ENCODE data around the gene CABP4. TPM values are rescaled to one million over a fixed set of nuclear protein-coding genes. Genes with fewer than 3 reads are reported as not detected.

Gene CABP4
- total RNA-seq, 1 donor from 2014 or later: 0.35 TPM

- H3K9me3 Mint-ChIP-seq (ENCODE audit: unreplicated experiment): no peaks in the 10 kb centered on the region
- no peak for DNase-seq (ENCODE audit: extremely low spot score, unreplicated experiment)
- H3K36me3 Mint-ChIP-seq (ENCODE audit: unreplicated experiment): no peaks in the 10 kb centered on the region
- TF ChIP-seq, protein P1, sequence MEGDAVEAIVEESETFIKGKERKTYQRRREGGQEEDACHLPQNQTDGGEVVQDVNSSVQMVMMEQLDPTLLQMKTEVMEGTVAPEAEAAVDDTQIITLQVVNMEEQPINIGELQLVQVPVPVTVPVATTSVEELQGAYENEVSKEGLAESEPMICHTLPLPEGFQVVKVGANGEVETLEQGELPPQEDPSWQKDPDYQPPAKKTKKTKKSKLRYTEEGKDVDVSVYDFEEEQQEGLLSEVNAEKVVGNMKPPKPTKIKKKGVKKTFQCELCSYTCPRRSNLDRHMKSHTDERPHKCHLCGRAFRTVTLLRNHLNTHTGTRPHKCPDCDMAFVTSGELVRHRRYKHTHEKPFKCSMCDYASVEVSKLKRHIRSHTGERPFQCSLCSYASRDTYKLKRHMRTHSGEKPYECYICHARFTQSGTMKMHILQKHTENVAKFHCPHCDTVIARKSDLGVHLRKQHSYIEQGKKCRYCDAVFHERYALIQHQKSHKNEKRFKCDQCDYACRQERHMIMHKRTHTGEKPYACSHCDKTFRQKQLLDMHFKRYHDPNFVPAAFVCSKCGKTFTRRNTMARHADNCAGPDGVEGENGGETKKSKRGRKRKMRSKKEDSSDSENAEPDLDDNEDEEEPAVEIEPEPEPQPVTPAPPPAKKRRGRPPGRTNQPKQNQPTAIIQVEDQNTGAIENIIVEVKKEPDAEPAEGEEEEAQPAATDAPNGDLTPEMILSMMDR (IDR thresholded peaks at IDR 0.05): no peak
- H3K27me3 Mint-ChIP-seq (ENCODE audit: unreplicated experiment): no peaks in the 10 kb centered on the region
- H3K4me3 Mint-ChIP-seq (ENCODE audit: unreplicated experiment): peak overlapping the region; percentile 80
- H3K4me1 Mint-ChIP-seq (ENCODE audit: unreplicated experiment): peaks cover 33% of the 10 kb centered on the region
- no peak overlapping the region for H3K27ac Mint-ChIP-seq (ENCODE audit: unreplicated experiment)
These were observed 12.0 kb downstream of the CABP4 start for GRCh38 chr11:67466962-67467771.

DNA sequence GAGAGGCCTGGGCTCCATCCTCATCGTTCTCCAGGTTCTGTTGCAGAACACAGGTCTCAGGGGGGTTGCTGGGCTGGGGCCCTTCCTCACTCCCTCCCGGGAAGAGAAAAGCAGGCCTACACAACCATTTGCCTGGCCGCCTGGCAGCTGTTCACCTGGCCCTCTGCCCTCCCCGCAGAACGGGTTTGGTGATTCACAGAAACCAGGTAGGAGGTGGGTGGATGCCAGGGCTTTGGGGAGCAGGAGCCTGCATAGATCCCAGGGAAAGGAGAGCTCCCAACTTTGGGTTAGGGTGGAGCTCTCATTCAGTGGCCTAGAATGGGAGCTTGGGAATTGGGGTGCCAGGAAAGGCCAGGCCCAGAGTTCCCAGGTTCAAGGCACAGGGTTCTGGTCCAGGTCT lies 12.9 kb downstream of the CABP4 start:
- Mint-ChIP-seq H3K4me1 (ENCODE audit: unreplicated experiment) (peaks cover 33% of the 10 kb centered on the region), H3K27ac (ENCODE audit: unreplicated experiment) (peak overlapping the region; percentile 57), H3K9me3 (ENCODE audit: unreplicated experiment) (no peaks in the 10 kb centered on the region), H3K27me3 (ENCODE audit: unreplicated experiment) (no peaks in the 10 kb centered on the region), H3K4me3 (ENCODE audit: unreplicated experiment) (peak overlapping the region; percentile 80), H3K36me3 (ENCODE audit: unreplicated experiment) (no peaks in the 10 kb centered on the region)
- TF ChIP-seq, protein P1 (IDR thresholded peaks at IDR 0.05): no peak
- no peak for DNase-seq (ENCODE audit: extremely low spot score, unreplicated experiment)

DNA sequence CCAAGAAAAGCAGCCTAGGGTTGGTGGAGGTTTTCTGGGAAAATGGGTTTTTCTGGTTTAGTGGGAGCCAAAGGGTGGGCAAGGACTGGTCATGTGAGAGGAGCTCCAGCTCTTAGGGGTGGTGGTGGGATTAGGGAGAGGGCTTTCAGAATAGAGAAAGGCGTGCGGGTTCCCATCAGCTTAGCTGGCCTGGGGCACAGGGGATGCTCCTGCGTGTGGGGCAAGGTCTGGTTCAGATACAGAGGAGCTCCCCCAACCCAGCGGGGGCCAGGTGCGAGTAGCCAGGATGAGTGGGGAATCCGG lies 13.3 kb downstream of the CABP4 start:
- Mint-ChIP-seq H3K4me1 (ENCODE audit: unreplicated experiment) (peaks cover 33% of the 10 kb centered on the region), H3K27ac (ENCODE audit: unreplicated experiment) (peak overlapping the region; percentile 57)
- TF ChIP-seq, protein P1 (IDR thresholded peaks at IDR 0.05): no peak

DNA sequence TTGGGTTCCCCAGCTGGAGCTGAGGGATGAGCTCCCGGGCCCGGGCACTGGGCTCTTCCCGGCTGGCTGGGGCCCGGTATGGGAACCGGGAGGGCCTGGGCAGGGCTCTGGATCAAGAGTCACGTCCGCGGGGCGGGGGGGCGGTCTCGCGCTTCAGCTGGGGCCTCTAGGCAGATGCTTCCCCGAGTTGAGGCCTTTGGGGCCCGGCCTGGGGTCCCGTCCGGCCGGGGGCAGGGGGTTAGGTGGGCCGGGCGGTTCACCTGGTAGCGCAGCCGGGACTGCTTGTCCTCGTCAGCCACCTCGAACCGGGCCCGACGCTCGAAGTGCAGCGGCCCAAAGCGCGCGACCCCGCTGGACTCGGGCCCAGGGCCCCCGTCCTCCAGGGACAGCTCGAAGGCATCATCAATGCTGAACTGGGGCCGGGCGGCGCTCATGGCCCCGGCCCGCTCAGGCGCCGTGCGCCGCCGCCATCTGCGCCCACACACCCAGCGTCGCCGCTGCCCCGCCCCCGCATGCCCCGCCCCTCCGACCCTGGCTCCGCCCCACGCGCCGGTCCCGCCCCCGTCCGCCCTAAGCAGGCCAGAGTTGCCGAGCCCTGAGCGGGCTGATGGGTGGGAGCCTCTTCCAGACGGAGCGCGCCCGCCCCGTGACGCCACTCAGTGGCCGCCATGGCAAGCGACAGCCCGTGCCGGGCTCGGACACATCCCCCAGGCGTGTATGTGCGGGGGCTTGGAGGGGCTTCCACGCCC lies 13.8 kb downstream of the CABP4 start, which contains the start of gene TMEM134:
Gene TMEM134 (minus strand): TSS at position 493 of the 749 bp plus-strand sequence. CDS start 59 bp downstream, at position 434.
- H3K27me3 Mint-ChIP-seq (ENCODE audit: unreplicated experiment): no peaks in the 10 kb centered on the region
- H3K9me3 Mint-ChIP-seq (ENCODE audit: unreplicated experiment): no peaks in the 10 kb centered on the region
- H3K4me1 Mint-ChIP-seq (ENCODE audit: unreplicated experiment): peaks cover 32% of the 10 kb centered on the region
- TF ChIP-seq, protein P1 (IDR thresholded peaks at IDR 0.05): peak; percentile 47
- peak within 1 kb of the TSS; percentile 80 for H3K4me3 Mint-ChIP-seq (ENCODE audit: unreplicated experiment)
- H3K27ac Mint-ChIP-seq (ENCODE audit: unreplicated experiment): peak within 1 kb of the TSS; percentile 73
- H3K36me3 Mint-ChIP-seq (ENCODE audit: unreplicated experiment): no peaks in the 10 kb centered on the region
- DNase-seq (ENCODE audit: extremely low spot score, unreplicated experiment): peak; percentile 98

More for the DNA sequence above, 13.3 kb downstream of the CABP4 start:
- Mint-ChIP-seq H3K9me3 (ENCODE audit: unreplicated experiment) (no peaks in the 10 kb centered on the region), H3K36me3 (ENCODE audit: unreplicated experiment) (no peaks in the 10 kb centered on the region), H3K27me3 (ENCODE audit: unreplicated experiment) (no peaks in the 10 kb centered on the region), H3K4me3 (ENCODE audit: unreplicated experiment) (peak overlapping the region; percentile 80)
- no peak for DNase-seq (ENCODE audit: extremely low spot score, unreplicated experiment)

- no peak for DNase-seq (ENCODE audit: extremely low spot score, unreplicated experiment)
- peaks cover 27% of the 10 kb centered on the region for H3K4me1 Mint-ChIP-seq (ENCODE audit: unreplicated experiment)
- no peaks in the 10 kb centered on the region for H3K9me3 Mint-ChIP-seq (ENCODE audit: unreplicated experiment)
- H3K27ac Mint-ChIP-seq (ENCODE audit: unreplicated experiment): peak overlapping the region; percentile 73
- no peaks in the 10 kb centered on the region for H3K36me3 Mint-ChIP-seq (ENCODE audit: unreplicated experiment)
- TF ChIP-seq, protein P1 (IDR thresholded peaks at IDR 0.05): no peak
- no peaks in the 10 kb centered on the region for H3K27me3 Mint-ChIP-seq (ENCODE audit: unreplicated experiment)
- peak overlapping the region; percentile 74 for H3K4me3 Mint-ChIP-seq (ENCODE audit: unreplicated experiment)
These were observed 14.3 kb downstream of the CABP4 start for GRCh38 chr11:67469508-67469811.

All from osteocyte (in vitro differentiated cells).